NCI-H748 treated with DMSO at 0.1 percent for 48 hours (cell line): ENCODE measurements around the gene BIRC6.
"Not testable (repeated sequence)": the region's sequence is repeated elsewhere in the genome, so short reads cannot be mapped to it uniquely, and the experiment has no call there.

Source experiments
- DNase-seq: peaks from one replicate; lab custom pipeline; 2025; lab: John Stamatoyannopoulos, UW

BIRC6 gene

GRCh38 chr2:32504877-32505478, 148.2 kb downstream of the BIRC6 start:
- DNase-seq: no peak

GRCh38 chr2:32506446-32506845, 149.6 kb downstream of the BIRC6 start:
- no peak for DNase-seq

GRCh38 chr2:32514946-32515345, 158.1 kb downstream of the BIRC6 start:
- no peak for DNase-seq

- no peak for DNase-seq
Measured at GRCh38 chr2:32516567-32516966, 159.7 kb downstream of the BIRC6 start.

GRCh38 chr2:32522770-32523169, 165.9 kb downstream of the BIRC6 start:
- DNase-seq: no peak

- DNase-seq: no peak
Measured at GRCh38 chr2:32523686-32524085, 166.9 kb downstream of the BIRC6 start.

- no peak for DNase-seq
Measured at GRCh38 chr2:32532341-32532740, 175.5 kb downstream of the BIRC6 start.

- DNase-seq: no peak
Measured at GRCh38 chr2:32532961-32533360, 176.1 kb downstream of the BIRC6 start.

- DNase-seq: no peak
Measured at GRCh38 chr2:32534831-32535230, 178.0 kb downstream of the BIRC6 start.

GRCh38 chr2:32538735-32539134, 181.9 kb downstream of the BIRC6 start:
- no peak for DNase-seq

GRCh38 chr2:32552483-32552882, 195.7 kb downstream of the BIRC6 start:
- DNase-seq: not testable (repeated sequence)

GRCh38 chr2:32553829-32554432, 197.1 kb downstream of the BIRC6 start:
- DNase-seq: peak; percentile 10

GRCh38 chr2:32558492-32558891, 201.7 kb downstream of the BIRC6 start:
- no peak for DNase-seq

GRCh38 chr2:32559136-32559535, 202.3 kb downstream of the BIRC6 start:
- no peak for DNase-seq

GRCh38 chr2:32562906-32563305, 206.1 kb downstream of the BIRC6 start:
- no peak for DNase-seq

- DNase-seq: no peak
Measured at GRCh38 chr2:32564417-32565035, 207.7 kb downstream of the BIRC6 start.

GRCh38 chr2:32565902-32566301, 209.1 kb downstream of the BIRC6 start:
- no peak for DNase-seq

- DNase-seq: no peak
Measured at GRCh38 chr2:32572030-32572429, 215.2 kb downstream of the BIRC6 start.

GRCh38 chr2:32572737-32573136, 215.9 kb downstream of the BIRC6 start:
- DNase-seq: no peak

- DNase-seq: no peak
Measured at GRCh38 chr2:32591669-32592463, 235.0 kb downstream of the BIRC6 start.

GRCh38 chr2:32594573-32594972, 237.8 kb downstream of the BIRC6 start:
- DNase-seq: no peak

GRCh38 chr2:32611366-32611765, 254.5 kb downstream of the BIRC6 start:
- no peak for DNase-seq

- no peak for DNase-seq
Measured at GRCh38 chr2:32611771-32612170, 254.9 kb downstream of the BIRC6 start.
